ENCODE data around the gene LMO7. TPM values are rescaled to one million over a fixed set of nuclear protein-coding genes. Genes with fewer than 3 reads are reported as not detected.

The LMO7 gene
- total RNA-seq, 1 donor from 2014 or later, result 6.8 TPM

- Mint-ChIP-seq H3K4me1 (no peaks in the 10 kb centered on the region), H3K9me3 (no peaks in the 10 kb centered on the region), H3K27me3 (ENCODE audit: insufficient read depth, low read depth) (peaks cover 6% of the 10 kb centered on the region), H3K4me3 (no peak overlapping the region), H3K36me3 (no peaks in the 10 kb centered on the region), H3K27ac (no peak overlapping the region)
- no peak for DNase-seq (ENCODE audit: low spot score)
- no peak overlapping the region for H2AFZ ChIP-seq (replicated peaks)
- no peak overlapping the region for H3K27ac ChIP-seq
- TF ChIP-seq CTCF (IDR thresholded peaks at IDR 0.05), result no peak
- no peak for TF ChIP-seq EZH2 (IDR thresholded peaks at IDR 0.05)
- no peak for TF ChIP-seq EZH2phosphoT487 (IDR thresholded peaks at IDR 0.05)
- H3K9ac ChIP-seq, result no peak overlapping the region
- H3K4me1 ChIP-seq, result no peaks in the 10 kb centered on the region
- no peaks in the 10 kb centered on the region for H3F3A ChIP-seq (ENCODE audit: low read depth)
- H3K27me3 ChIP-seq, result no peaks in the 10 kb centered on the region
- no peak overlapping the region for H3K4me3 ChIP-seq
- H3K79me2 ChIP-seq (ENCODE audit: low read depth), result no peaks in the 10 kb centered on the region
- no peaks in the 10 kb centered on the region for H3K9me3 ChIP-seq (ENCODE audit: low read depth)
- H3K4me2 ChIP-seq, result no peak overlapping the region
- H4K20me1 ChIP-seq (ENCODE audit: low read depth), result no peaks in the 10 kb centered on the region
- no peaks in the 10 kb centered on the region for H3K36me3 ChIP-seq
Measured at GRCh38 chr13:75762955-75763354, 126.8 kb downstream of the LMO7 start.

- no peak for DNase-seq (ENCODE audit: low spot score)
- H3K27ac ChIP-seq, result no peak overlapping the region
- H3K27me3 ChIP-seq, result no peaks in the 10 kb centered on the region
- Mint-ChIP-seq H3K4me1 (no peaks in the 10 kb centered on the region), H3K9me3 (no peaks in the 10 kb centered on the region), H3K27ac (no peak overlapping the region), H3K27me3 (ENCODE audit: insufficient read depth, low read depth) (peaks cover 6% of the 10 kb centered on the region), H3K4me3 (no peak overlapping the region), H3K36me3 (no peaks in the 10 kb centered on the region)
- H3K4me2 ChIP-seq, result no peak overlapping the region
- no peaks in the 10 kb centered on the region for H3F3A ChIP-seq (ENCODE audit: low read depth)
- no peak overlapping the region for H3K4me3 ChIP-seq
- no peak overlapping the region for H2AFZ ChIP-seq (replicated peaks)
- H3K9me3 ChIP-seq (ENCODE audit: low read depth), result no peaks in the 10 kb centered on the region
- H3K9ac ChIP-seq, result no peak overlapping the region
- H3K36me3 ChIP-seq, result no peaks in the 10 kb centered on the region
- TF ChIP-seq EZH2 (IDR thresholded peaks at IDR 0.05) (no peak), EZH2phosphoT487 (IDR thresholded peaks at IDR 0.05) (no peak)
- H3K4me1 ChIP-seq, result no peaks in the 10 kb centered on the region
- H3K79me2 ChIP-seq (ENCODE audit: low read depth), result no peaks in the 10 kb centered on the region
- no peaks in the 10 kb centered on the region for H4K20me1 ChIP-seq (ENCODE audit: low read depth)
Measured at GRCh38 chr13:75763512-75763911, 127.4 kb downstream of the LMO7 start.

GRCh38 chr13:75764251-75764925 lies 128.3 kb downstream of the LMO7 start:
- DNase-seq (ENCODE audit: low spot score), result no peak
- Mint-ChIP-seq H3K4me1 (no peaks in the 10 kb centered on the region), H3K27ac (no peak overlapping the region), H3K36me3 (no peaks in the 10 kb centered on the region), H3K9me3 (no peaks in the 10 kb centered on the region), H3K27me3 (ENCODE audit: insufficient read depth, low read depth) (peaks cover 6% of the 10 kb centered on the region), H3K4me3 (no peak overlapping the region)
- Histone ChIP-seq H3K4me3 (no peak overlapping the region), H3K27ac (no peak overlapping the region), H3K79me2 (ENCODE audit: low read depth) (no peaks in the 10 kb centered on the region), H4K20me1 (ENCODE audit: low read depth) (no peaks in the 10 kb centered on the region), H3F3A (ENCODE audit: low read depth) (no peaks in the 10 kb centered on the region), H3K4me2 (no peak overlapping the region), H3K36me3 (no peaks in the 10 kb centered on the region), H3K4me1 (no peaks in the 10 kb centered on the region), H2AFZ (replicated peaks) (no peak overlapping the region), H3K9ac (no peak overlapping the region), H3K27me3 (no peaks in the 10 kb centered on the region), H3K9me3 (ENCODE audit: low read depth) (no peaks in the 10 kb centered on the region)
- TF ChIP-seq CTCF (IDR thresholded peaks at IDR 0.05), result no peak
- no peak for TF ChIP-seq EZH2 (IDR thresholded peaks at IDR 0.05)
- TF ChIP-seq EZH2phosphoT487 (IDR thresholded peaks at IDR 0.05), result no peak

- Mint-ChIP-seq H3K27me3 (ENCODE audit: insufficient read depth, low read depth) (peaks cover 6% of the 10 kb centered on the region), H3K4me3 (no peak overlapping the region), H3K9me3 (no peaks in the 10 kb centered on the region), H3K4me1 (no peaks in the 10 kb centered on the region), H3K27ac (no peak overlapping the region), H3K36me3 (no peaks in the 10 kb centered on the region)
- no peaks in the 10 kb centered on the region for H3K4me1 ChIP-seq
- no peak overlapping the region for H3K4me3 ChIP-seq
- no peak overlapping the region for H3K9ac ChIP-seq
- H4K20me1 ChIP-seq (ENCODE audit: low read depth), result no peaks in the 10 kb centered on the region
- no peaks in the 10 kb centered on the region for H3K79me2 ChIP-seq (ENCODE audit: low read depth)
- H3F3A ChIP-seq (ENCODE audit: low read depth), result no peaks in the 10 kb centered on the region
- TF ChIP-seq EZH2 (IDR thresholded peaks at IDR 0.05), result no peak
- TF ChIP-seq CTCF (IDR thresholded peaks at IDR 0.05), result no peak
- TF ChIP-seq EZH2phosphoT487 (IDR thresholded peaks at IDR 0.05), result no peak
- H2AFZ ChIP-seq (replicated peaks), result no peak overlapping the region
- no peak overlapping the region for H3K27ac ChIP-seq
- H3K36me3 ChIP-seq, result no peaks in the 10 kb centered on the region
- H3K9me3 ChIP-seq (ENCODE audit: low read depth), result no peaks in the 10 kb centered on the region
- DNase-seq (ENCODE audit: low spot score), result no peak
- H3K4me2 ChIP-seq, result no peak overlapping the region
- no peaks in the 10 kb centered on the region for H3K27me3 ChIP-seq
Measured at GRCh38 chr13:75764926-75765310, 128.8 kb downstream of the LMO7 start.
